ENCODE measurements around the gene DNAH17.

Gene DNAH17

DNA sequence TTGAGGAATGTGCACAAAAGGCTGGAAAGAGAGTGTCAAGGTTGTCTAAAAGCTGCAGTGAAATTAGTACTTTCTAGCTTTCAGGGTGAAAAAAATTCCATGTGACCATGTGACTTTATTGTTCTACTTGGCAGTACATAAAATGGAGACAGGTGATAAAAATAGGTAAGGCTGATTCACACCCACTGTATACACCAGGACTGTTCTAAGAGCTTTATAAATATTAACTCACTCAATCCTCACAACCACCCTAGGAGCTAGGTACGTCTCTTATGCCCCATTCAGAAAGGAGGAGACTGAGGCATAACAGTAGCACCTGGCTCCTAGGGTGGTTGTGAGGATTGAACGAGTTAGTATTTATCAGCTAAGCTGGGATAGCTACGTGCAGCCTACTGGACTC is 28.2 kb upstream of the DNAH17 start:
- no peak for DNase-seq

DNA sequence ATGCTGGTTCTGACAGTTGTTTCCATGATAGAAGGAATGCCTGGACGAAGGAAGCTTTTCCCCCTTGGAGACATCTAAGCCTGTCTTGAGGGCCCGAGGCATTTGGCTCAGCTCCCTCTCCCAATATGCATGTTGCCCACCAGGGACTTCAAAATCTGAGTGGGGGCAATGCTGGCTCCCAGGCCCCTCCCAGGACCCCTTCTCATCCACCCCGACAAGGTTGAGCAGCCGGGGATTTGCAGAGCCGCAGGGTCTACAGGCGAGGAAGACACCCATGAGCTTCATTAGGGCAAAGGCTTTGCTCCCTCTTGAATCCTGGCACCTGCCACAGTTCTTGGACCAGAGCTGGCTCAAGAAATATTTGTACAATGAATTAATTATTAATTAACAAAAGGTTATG is 25.1 kb upstream of the DNAH17 start:
- DNase-seq = no peak

DNA sequence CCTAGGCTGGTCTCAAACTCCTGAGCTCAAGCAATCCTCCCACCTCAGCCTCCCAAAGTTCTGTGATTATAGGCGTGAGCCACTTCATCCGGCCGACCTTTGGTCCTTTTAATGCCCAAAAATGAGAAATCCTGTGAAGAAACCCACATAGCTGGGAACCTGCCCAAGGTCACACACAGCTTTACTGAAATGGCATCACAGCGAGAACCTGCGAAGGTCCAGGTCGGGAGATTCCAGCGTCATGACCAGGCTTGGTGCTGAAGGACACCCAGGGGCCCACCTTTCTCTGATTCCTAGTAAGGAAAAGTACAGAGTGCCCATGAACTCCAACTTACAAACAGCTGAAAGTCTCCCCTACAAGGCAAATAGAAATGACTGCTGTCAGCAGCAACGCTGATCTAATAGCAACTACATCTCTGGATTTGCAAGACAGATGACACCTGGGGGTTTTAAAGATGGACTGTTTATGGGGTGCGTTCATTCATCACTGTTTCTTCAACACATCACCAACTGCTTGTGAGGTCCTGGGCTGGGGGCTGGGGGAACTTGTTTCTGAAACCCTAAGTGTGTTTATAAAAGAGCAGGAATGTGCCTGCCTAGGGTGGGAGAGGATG is 24.5 kb upstream of the DNAH17 start:
- no peak for DNase-seq

DNA sequence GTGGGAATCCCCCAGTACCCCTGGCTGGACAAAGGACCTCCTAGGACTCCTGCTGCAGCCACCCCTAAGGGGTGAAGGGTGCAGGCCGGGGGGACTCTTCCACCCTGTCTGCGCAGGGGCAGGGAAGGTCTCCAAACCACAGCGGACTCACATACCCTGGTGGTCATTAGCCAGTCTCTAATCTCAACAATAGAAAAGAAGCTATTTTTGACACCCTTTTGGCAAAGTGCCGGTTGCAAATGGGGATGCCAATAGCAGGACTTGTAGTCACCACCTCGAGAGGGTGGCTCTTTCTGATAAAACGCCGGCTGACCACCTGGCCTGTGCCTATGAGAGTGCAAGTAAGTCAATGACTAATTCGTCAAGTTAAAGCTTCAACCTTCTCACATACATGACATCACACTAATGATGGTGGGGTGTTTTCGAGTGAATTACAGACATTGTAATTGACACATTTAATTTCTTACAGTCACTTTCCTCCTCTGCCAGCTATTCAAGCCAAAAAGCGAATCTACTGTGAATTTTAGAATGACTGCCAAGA is 23.1 kb upstream of the DNAH17 start:
- no peak for DNase-seq

DNA sequence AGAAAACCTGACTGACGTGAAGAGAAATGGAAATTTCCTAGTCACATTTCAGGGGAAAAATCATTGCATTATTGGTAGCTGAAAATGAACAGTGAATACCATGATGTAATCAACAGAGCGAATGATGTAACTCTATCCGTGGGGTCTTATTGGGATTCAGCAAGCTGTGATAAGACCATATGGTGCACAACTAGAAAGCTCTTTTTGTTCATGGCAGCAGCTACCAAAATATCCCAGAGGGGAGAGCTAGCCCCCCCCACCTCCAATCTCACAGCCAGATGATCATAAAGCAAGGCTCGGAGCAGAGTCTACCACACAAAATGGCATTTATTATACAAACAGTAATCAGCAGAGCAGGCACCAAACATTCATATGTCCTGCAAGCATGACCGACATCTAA is 22.2 kb upstream of the DNAH17 start:
- no peak for DNase-seq

DNA sequence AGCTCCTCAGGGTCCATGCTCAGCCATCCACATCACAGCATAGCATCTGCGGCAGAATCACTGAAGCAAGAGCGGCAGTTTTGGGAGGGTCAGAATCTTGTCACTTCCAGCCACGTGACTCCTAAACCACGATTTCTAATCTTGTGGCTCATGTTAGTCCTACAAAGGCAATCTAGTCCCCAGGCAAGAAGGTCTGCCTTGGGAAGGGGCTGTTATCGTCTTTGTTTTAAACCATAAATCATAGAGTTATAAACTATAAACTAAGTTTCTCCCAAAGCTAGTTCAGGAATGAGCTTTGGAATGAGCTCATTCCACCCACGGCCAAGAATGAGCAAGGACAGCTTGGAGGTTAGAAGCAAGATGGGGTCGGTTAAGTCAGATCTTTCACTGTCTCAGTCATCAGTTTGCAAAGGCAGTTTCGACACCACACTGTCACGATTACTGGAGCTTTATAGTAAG is 20.8 kb upstream of the DNAH17 start:
- DNase-seq = no peak

DNA sequence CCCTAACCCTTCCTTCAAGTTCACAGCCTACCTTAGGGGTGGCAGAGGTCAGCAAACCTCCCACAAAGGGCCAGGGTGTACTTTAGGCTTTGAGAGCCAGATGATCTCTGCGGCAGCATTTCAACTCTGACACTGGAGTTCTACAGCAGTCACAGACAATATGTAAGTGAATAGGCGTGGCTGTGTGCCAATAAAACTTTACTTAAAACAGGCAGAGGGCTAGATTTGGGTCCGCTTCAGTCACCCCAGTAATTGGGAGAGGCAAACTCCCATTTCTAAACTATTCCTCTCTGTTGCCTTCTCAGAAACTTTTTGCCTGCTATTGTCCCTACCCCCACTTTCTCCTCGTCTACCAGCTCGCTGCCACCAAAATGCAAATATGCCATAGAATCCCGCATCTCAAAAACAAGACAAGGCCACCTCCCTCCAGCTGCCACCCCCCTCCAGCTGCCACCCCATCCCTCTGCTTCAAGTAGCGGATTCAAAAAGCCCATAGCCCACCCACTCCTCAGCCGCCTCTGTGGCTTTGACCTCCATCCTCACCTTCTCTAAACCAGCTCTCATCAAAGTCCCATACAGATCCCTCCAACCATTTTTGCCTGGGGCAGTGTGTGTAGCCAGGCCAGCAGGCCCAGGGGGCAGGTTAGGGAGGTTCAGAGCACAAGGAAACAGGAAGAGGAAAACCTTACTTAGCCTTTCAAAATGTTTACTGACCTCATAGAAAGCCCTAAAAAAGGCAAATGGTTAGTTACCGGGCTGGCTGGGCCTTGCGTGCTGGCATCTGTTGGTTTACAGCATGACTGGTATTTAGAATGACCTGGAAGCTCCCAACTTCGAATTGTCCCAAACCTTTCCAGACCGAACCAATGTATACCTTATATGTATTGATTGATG is 19.9 kb upstream of the DNAH17 start:
- DNase-seq = no peak

DNA sequence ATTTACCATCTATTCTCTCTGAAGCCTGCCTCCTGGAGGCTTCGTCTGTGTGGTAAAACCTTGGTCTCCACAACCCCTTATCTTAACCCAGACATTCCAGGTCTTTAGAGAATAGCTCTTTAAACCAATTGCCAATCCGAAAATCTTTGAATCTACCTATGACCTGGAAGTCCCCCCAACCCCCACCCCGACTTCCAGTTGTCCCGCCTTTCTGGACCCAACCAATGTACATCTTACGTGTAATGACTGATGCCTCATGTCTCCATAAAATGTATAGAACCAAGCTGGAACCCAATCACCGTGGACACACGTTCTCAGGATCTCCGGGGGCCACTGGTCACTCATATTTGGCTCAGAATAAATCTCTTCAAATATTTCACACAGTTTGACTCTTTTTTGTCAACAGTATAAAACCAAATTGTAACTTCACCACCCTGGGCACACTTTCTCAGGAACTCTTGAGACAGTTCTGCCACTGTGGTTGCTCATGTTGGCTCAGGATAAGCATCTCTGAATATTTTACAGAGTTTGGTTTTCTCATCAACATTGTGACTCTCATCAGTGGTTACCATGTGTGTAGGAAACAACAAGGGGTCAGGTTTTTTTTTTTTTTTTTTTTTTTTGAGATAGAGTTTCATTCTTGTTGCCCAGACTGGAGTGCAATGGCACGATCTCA is 18.1 kb upstream of the DNAH17 start:
- no peak for DNase-seq

DNA sequence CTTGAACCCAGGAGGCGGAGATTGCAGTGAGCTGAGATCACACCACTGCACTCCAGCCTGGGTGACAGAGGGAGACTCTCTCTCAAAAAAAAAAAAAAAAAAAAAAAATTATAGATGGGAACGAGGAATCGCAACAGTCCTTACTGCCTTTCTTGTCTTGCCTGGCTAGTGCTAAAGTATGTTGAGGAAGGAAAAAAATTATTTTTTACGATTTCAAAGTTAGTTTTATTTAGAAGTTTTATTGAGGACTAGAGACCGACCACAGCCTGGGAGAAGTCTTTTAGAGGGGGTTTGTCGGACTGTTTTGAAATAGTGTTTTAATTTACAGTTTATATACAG is 15.8 kb upstream of the DNAH17 start:
- DNase-seq = no peak

DNA sequence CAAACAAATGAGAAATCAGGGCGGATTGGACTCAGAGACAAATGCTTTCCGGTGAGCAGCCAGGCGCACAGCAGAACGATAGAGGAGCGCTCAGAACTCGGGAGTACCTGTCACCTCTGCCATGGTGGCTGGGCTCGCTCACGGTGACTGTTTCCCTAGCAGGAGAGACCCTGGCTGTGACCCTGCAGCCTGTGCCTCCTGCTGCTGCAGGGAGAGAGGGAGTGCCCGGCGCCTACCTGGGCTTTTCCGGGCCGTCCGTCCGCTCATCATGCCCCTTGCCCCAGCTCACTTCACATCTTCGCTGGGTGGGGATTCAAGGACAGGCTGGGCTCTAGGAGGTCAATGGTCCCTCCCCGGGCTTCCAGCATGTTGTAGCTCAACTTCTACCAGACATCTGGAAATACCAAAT is 14.1 kb upstream of the DNAH17 start:
- no peak for DNase-seq

DNA sequence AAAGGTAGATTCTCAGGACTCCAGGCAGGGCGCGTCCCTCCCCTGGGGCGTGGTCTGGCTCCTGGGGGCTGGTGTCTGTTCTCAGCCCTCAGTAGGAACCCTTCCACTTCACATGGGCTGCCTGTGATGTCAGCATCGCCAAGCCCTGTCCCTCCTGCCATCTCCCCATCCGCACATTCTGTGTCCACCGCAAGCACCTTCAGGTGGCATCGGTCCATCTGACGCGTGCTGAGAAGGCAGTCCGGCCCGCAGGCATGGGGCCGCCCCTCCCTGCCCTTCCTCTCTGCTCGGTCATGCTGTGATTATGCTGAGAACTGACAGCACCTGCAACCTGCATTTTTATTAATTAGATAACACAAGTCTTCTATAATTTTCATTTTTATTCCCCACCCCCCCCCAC is 12.7 kb upstream of the DNAH17 start:
- no peak for DNase-seq

DNA sequence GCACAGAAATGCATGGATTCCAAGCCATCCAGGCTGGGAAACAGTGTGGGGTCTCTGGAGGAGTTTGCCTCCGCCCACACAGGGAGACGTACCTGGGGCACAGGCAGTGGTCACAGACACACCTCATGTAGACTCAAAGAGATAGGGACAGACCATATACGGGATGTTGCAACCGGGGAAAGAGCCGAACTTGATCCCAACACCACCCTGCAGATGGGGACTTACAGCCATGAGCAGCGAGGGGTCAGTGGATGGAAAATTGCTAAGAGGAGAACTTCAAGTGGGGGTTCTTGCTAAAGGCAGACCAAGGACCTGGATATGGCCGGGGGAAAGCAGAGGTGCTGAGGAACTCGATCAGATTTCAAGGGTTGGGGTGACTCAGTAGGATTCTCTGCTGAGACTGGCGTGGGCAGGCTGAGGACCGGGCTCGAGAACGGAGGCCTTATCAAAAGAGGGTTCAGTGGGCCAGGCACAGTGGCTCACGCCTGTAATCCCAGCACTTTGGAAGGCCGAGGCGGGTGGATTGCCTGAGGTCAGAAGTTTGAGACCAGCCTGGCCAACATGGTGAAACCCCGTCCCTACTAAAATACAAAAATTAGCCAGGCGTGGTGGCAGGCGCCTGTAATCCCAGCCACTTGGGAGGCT is 12.0 kb upstream of the DNAH17 start:
- no peak for DNase-seq

DNA sequence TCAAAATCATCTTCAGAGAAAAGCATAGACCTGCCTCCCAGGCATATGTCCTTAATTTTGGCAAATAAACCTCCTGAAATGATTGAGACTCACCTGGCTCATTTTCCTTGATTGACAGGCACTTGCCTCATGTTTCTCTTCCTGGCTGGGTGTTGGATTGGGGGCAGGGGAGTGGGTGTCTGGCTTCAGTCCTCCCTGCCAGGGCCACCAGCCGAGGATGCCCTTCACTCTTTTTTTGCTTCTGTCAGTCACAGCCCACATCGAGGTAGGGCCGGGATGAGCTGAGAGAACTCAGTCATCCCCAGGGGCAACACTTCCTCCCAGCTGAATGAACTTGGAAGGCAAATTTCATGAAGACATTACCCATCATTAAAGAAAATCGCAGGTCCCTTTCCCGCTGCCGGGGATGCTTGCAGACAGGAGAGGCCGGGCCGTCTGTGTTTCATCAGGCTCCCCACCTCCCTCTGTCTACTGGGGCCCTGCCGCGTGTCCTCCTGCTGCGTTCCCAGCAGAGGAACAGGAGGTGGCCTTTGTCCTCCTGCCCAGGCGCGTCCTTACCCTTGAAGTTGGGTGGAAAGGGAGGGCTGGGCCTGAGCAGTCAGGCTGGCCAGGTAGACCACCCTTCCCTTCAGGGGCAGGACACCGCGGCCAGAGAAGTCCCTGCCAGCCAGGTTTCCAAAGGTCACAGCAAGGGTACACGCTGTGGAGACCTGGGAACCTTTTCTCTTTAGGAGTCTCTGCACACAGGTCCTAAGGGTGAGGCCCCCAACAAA is 11.2 kb upstream of the DNAH17 start:
- DNase-seq = no peak

DNA sequence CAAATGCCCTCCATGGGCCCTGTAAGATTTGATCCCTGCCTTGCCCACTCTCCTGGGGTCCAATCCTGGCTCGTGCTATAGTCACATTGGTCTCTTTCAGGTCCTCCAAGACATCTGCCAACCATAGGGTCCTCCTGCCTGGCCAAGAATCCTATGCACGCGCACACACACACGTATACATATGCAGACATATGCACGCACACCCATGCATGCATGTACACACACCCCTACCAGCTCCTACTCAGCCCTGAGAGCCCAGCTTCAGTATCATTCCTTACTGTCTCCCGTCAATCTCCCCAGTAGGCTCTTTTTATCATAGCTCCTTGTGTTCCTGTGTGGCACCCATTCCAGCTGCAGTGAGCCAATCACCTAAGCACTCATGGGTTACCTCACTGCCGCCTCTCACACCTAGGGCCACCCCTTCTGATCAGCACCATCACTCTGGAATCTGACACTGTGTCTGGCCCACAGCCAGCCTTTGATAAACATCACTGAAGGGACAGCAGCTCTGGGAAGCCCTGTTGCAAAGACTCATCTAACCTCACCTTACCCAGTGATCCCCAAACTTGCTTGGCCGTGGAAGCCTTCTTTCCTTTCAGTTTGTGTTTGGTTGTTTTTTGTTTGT is 7.9 kb upstream of the DNAH17 start:
- DNase-seq = no peak

DNA sequence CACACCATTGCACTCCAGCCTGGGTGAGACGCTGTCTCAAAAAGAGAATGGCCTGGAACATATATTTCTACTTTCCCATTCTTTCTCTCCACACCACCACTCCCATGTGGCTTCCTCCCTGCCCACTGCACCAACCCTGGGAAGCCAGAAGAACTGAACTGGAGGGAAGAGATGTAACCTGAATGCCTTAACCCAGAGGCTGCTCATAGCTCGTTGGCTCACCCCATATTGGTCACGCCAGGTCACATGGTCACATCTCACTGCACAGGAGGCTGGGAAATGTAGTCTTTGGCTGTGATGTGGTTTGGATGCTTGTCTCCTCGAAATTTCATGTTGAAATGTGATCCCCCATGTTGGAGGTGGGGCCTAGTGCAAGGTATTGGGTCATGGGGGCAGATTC is 5.9 kb upstream of the DNAH17 start:
- no peak for DNase-seq

DNA sequence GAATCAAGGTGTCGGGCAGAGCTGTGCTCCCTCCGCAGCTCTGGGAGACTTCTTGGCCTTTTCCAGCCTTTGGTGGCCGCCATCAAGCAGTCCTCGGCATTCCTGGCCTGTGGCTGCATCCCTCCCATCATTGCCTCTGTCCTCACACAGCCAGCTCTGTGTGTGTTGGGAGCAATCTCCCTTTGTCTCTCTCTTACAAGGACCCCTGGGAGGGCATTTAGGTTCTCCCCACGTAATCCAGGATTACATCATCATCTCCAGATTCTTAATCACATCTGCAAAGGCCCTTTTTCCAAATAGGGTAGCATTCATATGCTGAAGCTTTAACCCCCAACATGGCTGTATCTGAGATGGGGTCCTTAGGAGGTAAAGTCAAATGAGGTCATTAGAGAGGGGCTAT is 4.1 kb upstream of the DNAH17 start:
- DNase-seq = no peak

DNA sequence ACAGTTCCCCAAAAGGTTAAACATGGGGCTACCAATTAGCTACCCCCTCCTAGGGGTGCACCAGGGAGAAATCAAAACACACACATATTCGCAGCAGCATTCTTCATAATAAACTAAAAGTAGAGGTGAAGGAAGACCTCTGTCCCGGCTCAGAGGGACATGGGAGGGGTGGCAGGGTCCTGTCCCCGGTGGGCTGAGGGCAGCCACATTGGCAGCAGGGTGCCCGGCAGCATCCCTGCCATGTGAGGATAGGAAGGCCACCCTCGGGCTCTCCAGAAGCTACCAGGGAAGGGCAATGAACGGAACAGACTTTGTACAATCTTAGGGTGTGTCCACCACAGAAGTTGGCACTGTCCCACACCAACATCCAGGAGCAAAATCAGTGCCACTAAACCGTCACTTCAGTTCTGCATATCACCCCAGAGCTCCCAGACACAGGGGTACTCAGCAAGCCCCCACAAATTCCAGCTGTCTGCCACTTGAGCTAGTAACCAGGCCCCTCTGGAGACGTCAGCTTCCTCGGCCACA is 3.1 kb upstream of the DNAH17 start:
- no peak for DNase-seq

DNA sequence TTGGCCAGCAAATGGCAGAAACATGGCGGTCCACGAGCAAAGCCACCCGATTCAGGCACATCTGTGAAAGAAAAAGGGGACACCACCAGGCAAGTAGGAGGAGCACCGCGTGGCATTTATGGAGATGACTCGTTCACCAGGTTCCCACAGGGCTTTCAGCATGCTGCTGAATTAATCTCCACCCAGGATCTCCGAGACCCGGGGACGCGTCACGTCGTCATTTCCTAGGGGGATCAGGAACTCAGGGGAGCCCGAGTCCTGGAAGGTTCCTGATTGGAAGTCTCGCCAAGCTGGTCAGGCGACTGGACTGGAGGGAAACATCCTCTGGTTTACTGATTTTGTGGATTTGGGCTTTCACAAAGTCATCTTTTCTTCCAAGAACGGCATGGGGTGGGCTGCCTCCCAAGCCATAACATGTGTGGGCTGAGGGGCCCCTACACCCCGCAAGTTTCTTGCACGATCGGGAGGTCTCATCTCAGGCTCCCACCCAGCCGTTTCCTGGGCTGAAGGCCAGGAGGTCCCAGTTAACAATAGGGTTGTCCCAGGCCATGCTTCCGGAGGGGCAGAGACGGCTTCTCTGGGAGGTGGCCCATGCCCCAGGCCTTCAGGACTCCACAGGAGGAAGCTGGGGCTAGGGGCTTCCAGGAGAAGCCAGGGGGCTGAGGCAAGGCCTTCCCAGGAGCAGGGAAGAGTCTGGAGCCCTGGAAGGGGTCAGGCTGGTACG is 645 bp downstream of the DNAH17 start:
- no peak for DNase-seq

DNA sequence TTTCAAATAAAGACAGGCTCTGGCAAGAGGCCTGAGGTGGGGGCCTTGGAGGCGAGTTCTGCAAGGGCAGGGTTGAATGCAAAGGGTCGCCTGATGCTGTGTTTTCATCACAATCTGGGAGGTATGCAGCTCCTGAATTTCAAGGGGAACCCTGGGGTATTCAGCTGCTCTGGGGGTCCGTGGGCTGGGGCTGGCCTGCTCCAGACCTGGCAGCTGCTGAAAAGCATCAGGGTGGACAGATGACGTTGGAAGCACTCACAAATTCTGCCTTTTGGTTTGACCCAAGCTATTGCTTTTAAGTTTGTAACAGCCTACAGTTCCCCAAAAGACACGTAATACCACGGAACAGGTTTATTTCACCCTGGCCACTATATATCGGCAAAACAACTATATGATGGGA is 1.3 kb downstream of the DNAH17 start:
- DNase-seq = no peak

DNA sequence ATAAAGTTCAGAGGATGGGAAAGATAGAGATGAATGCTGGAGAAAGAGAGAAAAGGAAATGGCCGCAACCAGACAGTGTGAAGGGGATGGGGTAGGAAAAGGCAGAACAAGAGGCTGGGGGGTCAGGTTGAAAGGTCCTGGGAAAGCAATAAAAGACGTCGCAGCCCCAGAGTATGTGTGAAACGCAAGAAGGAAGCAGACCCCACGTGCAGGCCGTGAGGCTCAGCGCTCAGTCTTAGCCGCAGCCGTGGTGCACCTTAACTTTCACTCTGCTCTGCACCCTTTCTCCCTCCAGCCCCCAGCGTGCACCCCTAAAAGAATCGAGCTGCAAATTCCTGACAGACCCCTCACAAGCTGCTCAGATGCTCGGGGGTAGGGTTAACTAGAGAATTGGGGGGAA is 1.9 kb downstream of the DNAH17 start:
- DNase-seq = no peak

DNA sequence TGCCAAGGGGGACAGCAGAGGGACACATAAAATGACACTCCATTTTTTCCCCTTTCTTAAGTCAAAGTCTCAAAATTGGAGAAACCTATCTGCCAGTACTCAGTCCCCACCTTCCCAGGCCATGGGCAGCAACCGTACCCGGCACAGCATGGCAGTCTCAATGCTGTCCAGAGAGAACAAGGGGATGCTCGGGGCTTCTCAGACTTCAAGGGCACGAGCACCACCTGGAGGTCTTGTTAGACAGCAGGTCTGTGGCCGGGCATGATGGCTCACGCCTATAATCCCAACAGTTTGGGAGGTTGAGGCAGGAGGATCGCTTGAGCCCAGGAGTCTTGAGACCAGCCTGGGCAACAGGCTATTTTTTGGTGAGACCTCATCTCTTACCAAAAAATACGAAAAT is 3.2 kb downstream of the DNAH17 start:
- no peak for DNase-seq
